Skeletal muscle satellite cell (primary cell): ENCODE measurements around the gene LBHD2.

Experiments
- H3K27me3 ChIP-seq: 2 replicates; pipeline ENCODE4 v1.7.0; 2013; ENCODE audit warnings: low read length; ENCODE audit not compliant: control insufficient read depth, insufficient read depth
- H3K36me3 ChIP-seq: 2 replicates; pipeline ENCODE4 v1.7.0; 2013; ENCODE audit warnings: mild to moderate bottlenecking, control low read depth, low read length; ENCODE audit not compliant: insufficient read depth
- H3K4me1 ChIP-seq: 2 replicates; pipeline ENCODE4 v1.7.0; 2013; ENCODE audit warnings: low read length; ENCODE audit not compliant: control insufficient read depth, insufficient read depth
- H3K4me2 ChIP-seq: 2 replicates; pipeline ENCODE4 v1.7.0; 2013; ENCODE audit warnings: mild to moderate bottlenecking, low read length
- H3K4me3 ChIP-seq: 2 replicates; pipeline ENCODE4 v1.7.0; 2013; ENCODE audit warnings: low read length
- H3K9ac ChIP-seq: 2 replicates; pipeline ENCODE4 v1.7.0; 2013; ENCODE audit warnings: mild to moderate bottlenecking, low read depth, low read length, moderate library complexity
- H3K9me3 ChIP-seq: replicated peaks from 2 replicates; pipeline ENCODE4 v1.7.0; 2013; ENCODE audit warnings: mild to moderate bottlenecking, control low read depth, low read length

The LBHD2 gene

DNA sequence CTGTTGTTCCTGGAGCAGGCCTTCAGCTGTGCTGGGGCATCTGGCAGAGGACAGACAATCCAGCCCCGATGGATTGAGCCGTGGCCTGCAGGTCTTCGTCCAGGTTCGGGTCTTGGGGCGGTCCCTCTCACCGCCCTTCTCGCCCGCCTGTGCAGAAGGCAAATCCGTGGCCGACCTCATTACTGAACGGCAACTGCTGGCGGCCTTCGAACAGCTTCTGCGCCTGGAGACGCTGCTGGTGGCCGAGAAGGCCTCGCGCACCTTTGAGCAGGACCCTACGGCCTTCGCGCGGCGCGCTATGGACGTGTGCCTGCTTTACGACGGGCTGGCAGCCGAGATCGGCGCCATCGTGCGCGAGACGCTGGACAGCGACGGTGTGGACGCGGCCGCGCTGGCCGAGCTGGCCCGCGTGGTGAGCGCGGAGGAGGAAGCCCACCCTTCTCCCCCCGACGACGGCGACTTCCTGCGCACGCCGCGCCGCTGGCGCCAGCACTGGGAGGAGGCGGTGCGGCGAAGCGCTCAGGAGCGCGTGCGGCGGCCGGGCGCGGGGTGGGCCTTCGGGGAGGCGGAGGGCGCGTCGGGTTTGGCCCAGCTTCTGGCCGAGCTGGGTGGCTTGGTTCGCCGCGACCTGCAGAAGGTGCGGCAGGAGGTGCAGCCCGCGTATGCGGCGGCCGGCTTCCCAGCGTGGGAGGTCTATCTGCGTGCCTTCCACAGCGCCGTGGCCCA lies 18.1 kb downstream of the LBHD2 start:
- Histone ChIP-seq H3K27me3 (peaks cover 33% of the 10 kb centered on the region), H3K9ac (no peak overlapping the region), H3K36me3 (no peaks in the 10 kb centered on the region), H3K9me3 (no peaks in the 10 kb centered on the region), H3K4me1 (peaks cover 5% of the 10 kb centered on the region), H3K4me3 (no peak overlapping the region), H3K4me2 (no peak overlapping the region)

- Histone ChIP-seq H3K27me3 (peaks cover 28% of the 10 kb centered on the region), H3K4me1 (peaks cover 5% of the 10 kb centered on the region), H3K4me2 (no peak overlapping the region)
These were observed 18.8 kb downstream of the LBHD2 start for GRCh38 chr14:103102689-103103260.

GRCh38 chr14:103103461-103104388 lies 19.7 kb downstream of the LBHD2 start:
- peak overlapping the region; percentile 87 for H3K4me2 ChIP-seq
- H3K4me1 ChIP-seq, result peaks cover 13% of the 10 kb centered on the region
- no peaks in the 10 kb centered on the region for H3K9me3 ChIP-seq
- H3K27me3 ChIP-seq, result peaks cover 19% of the 10 kb centered on the region
- no peak overlapping the region for H3K9ac ChIP-seq
- no peaks in the 10 kb centered on the region for H3K36me3 ChIP-seq
- H3K4me3 ChIP-seq, result peak overlapping the region; percentile 63

More at GRCh38 chr14:103102689-103103260, 18.8 kb downstream of the LBHD2 start:
- Histone ChIP-seq H3K36me3 (no peaks in the 10 kb centered on the region), H3K9ac (no peak overlapping the region), H3K4me3 (no peak overlapping the region), H3K9me3 (no peaks in the 10 kb centered on the region)

GRCh38 chr14:103104389-103104653 lies 20.3 kb downstream of the LBHD2 start:
- no peaks in the 10 kb centered on the region for H3K9me3 ChIP-seq
- H3K27me3 ChIP-seq, result peaks cover 19% of the 10 kb centered on the region
- H3K4me1 ChIP-seq, result peaks cover 15% of the 10 kb centered on the region
- no peaks in the 10 kb centered on the region for H3K36me3 ChIP-seq
- no peak overlapping the region for H3K9ac ChIP-seq
- H3K4me3 ChIP-seq, result no peak overlapping the region
- H3K4me2 ChIP-seq, result no peak overlapping the region

DNA sequence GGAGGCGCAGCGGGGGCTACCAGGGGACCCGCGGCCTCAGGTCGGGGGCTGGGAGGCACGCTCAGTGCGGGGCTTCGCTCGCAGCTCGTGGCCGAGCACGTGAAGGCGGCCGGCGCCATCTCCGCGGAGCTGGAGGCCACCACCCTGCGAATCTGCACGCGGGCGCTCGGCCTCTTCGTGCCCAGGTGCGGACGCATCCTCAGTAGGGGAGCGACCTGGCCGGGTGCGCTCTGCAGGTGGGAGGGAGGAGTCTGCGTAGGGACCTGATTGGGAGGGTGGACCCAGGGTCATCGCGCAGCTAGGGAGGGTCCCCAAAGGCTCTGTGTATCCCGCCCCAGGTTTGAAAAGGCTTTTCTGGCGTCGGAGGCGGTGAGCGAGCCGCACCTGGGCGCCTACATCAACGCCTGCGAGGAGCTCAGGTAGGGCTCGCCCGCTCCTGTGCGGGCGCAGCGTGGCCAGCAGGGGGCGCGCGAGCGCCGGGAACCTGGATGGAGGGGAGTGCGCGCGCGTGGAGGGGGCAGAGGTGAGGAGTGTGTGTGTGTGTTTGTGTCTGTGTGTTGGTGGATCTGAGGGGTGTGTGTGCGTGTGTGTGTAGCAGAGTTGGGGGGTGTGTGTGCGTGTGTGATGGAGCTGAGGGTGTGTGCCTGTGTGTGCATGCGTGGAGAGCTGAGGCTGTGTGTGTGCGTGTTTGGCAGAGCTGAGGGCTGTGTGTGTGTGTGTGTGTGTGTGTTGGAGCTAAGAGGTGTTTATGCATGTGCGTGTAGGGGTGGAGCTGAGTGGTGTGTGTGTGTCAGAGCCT lies 20.8 kb downstream of the LBHD2 start:
- no peak overlapping the region for H3K4me3 ChIP-seq
- H3K4me2 ChIP-seq, result no peak overlapping the region
- no peak overlapping the region for H3K9ac ChIP-seq
- H3K9me3 ChIP-seq, result no peaks in the 10 kb centered on the region
- no peaks in the 10 kb centered on the region for H3K36me3 ChIP-seq
- H3K4me1 ChIP-seq, result peaks cover 18% of the 10 kb centered on the region
- peaks cover 19% of the 10 kb centered on the region for H3K27me3 ChIP-seq

GRCh38 chr14:103105580-103106150 lies 21.7 kb downstream of the LBHD2 start:
- Histone ChIP-seq H3K9me3 (no peaks in the 10 kb centered on the region), H3K4me1 (peaks cover 26% of the 10 kb centered on the region), H3K4me2 (no peak overlapping the region), H3K9ac (no peak overlapping the region), H3K27me3 (peaks cover 19% of the 10 kb centered on the region), H3K36me3 (no peaks in the 10 kb centered on the region), H3K4me3 (no peak overlapping the region)

DNA sequence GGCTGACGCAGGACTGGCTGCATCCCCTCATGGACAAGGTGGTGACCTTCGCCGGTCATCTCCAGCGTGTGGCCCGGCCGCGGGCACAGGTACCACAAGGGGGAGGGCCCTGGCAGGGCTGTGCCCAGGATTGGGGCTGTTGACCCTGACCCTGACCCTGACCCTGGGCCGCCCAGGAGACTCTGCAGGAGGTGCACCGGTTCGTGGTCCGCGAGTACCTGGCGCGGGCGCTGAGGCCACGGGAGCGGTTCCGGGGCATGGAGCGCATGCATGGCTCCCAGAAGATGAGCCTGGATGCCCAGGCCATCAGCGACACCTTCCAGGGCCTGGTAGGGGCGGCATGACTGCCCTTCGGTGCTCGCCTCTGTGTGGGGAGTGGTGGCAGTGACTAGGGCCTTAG lies 23.4 kb downstream of the LBHD2 start:
- Histone ChIP-seq H3K9ac (no peak overlapping the region), H3K4me3 (no peak overlapping the region), H3K4me1 (peaks cover 35% of the 10 kb centered on the region), H3K4me2 (no peak overlapping the region), H3K27me3 (peaks cover 19% of the 10 kb centered on the region), H3K36me3 (no peaks in the 10 kb centered on the region), H3K9me3 (no peaks in the 10 kb centered on the region)

GRCh38 chr14:103107941-103108748 lies 24.1 kb downstream of the LBHD2 start:
- Histone ChIP-seq H3K9me3 (no peaks in the 10 kb centered on the region), H3K4me2 (no peak overlapping the region), H3K36me3 (no peaks in the 10 kb centered on the region), H3K4me1 (peaks cover 35% of the 10 kb centered on the region), H3K4me3 (no peak overlapping the region), H3K27me3 (peaks cover 19% of the 10 kb centered on the region), H3K9ac (no peak overlapping the region)

GRCh38 chr14:103108749-103109207 lies 24.8 kb downstream of the LBHD2 start:
- H3K9me3 ChIP-seq, result no peaks in the 10 kb centered on the region
- H3K4me1 ChIP-seq, result peaks cover 30% of the 10 kb centered on the region
- no peak overlapping the region for H3K4me2 ChIP-seq
- H3K9ac ChIP-seq, result no peak overlapping the region
- H3K27me3 ChIP-seq, result peaks cover 15% of the 10 kb centered on the region
- H3K4me3 ChIP-seq, result no peak overlapping the region
- no peaks in the 10 kb centered on the region for H3K36me3 ChIP-seq
